OCI-M2 (cell line): ENCODE results near the gene ZBTB40.

Experiments used
- DNase-seq: peaks from one replicate; lab custom pipeline; 2025; ENCODE audit not compliant: unreplicated experiment; lab: John Stamatoyannopoulos, UW

ZBTB40 gene

DNA sequence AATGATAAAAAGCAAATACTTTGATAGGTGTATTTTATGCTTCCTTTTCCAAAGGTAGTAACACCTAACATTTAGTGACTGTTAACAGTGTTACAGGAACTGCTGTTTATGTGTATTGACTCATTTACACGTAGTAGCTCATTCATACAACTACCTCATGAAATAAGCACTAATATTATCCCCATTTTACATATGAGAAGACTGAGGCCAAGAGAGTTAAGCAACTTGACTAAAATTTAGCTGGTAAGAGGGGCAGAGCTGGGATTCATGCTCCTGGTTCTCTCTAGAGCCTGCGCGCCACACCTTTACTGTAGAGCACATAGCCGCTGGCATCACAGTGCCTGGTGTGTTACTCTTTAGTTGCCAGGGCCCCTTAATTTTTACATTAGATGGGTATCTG, 11.3 kb downstream of the ZBTB40 start:
- no peak for DNase-seq

DNA sequence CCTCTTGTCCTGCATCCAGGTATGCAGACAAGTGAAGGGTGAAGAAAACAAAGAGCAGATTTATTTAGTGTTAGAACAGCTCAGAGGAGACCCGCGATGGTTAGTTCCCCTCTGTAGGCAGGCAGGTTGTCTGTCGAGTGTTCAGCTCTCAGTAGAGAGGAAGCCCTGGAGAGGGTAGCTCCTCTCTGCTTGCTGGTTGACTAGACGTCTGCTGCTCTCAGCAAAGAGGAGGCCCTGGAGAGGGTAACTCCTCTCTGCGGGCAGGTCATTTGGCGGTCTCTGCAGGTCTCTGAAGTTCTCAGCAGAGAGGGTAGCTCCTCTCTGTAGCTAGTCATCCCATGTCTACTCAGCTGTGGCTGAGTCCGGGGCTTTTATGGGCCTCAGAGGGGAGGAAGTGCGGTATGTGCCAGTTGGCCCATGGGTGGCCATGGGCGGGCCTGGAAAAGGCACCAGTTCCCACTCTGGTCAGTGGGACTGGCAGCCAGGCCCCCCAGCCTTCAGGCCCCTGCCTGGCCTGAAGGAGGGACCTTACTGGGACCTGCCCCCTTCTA, 13.4 kb downstream of the ZBTB40 start:
- DNase-seq, result no peak

DNA sequence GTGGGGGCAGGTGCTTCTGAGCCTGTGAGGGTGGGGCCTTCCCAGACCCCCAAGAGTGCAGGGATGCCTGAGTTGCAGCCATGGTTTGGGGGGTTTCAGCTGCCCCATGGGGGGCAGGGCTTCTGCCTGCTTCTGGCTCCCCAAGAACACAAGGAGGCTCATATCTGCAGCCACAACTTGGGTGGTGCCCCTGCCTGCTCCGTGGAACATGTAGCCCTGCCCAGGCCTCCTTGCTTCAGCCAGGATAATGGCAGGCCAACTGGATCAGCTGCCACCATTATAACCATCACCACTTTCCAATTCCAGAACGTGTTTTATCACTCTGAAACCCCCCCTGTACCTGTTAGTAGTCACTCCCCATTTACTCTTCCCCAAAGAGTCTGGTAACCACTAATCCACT, 14.0 kb downstream of the ZBTB40 start:
- DNase-seq, result no peak

GRCh38 chr1:22470227-22470626, 18.6 kb downstream of the ZBTB40 start:
- no peak for DNase-seq

- no peak for DNase-seq
Observed at GRCh38 chr1:22471078-22471477, 19.4 kb downstream of the ZBTB40 start.

DNA sequence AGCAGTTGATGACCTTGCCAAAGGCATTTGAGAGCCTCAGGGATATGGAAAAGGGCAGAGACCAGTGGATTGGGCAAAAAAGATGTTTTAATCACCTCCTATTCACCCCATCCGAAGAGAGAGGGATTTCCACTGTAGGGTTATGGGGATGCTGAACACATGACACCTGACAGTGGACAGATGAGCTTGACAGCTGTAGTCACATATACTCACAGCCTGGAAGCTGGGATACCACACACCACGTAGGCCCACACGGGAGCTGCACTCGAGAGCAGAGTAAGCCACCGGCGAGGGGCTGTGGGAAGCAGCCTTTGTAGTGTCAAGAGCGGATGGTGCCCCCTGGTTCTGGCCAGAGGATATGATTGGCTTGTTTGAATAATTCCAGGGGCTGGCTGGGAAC, 20.0 kb downstream of the ZBTB40 start:
- no peak for DNase-seq

GRCh38 chr1:22472596-22472995, 20.9 kb downstream of the ZBTB40 start:
- no peak for DNase-seq

DNA sequence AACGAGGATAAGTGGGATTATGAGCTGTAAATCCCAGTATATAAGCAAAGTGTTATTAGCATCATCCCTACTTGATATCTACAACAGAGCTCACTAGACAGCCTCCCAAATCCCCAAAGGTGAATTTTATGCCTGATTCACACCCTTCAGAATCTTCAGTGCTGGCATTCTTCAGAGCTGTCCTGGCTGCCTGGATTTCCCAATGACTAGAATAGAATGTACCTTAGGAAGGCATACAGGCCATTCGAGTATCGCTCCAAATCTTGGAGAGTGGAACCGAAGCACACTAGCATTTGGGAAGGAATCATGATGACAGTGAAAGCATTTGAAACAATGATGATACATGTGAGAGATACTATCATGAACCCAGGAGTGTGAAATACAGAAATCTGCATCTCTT, 22.3 kb downstream of the ZBTB40 start:
- DNase-seq, result no peak

GRCh38 chr1:22476566-22476965, 24.9 kb downstream of the ZBTB40 start:
- no peak for DNase-seq

- DNase-seq, result no peak
Observed at GRCh38 chr1:22483121-22483520, 31.5 kb downstream of the ZBTB40 start.

GRCh38 chr1:22484706-22485345, 33.2 kb downstream of the ZBTB40 start:
- DNase-seq, result no peak

DNA sequence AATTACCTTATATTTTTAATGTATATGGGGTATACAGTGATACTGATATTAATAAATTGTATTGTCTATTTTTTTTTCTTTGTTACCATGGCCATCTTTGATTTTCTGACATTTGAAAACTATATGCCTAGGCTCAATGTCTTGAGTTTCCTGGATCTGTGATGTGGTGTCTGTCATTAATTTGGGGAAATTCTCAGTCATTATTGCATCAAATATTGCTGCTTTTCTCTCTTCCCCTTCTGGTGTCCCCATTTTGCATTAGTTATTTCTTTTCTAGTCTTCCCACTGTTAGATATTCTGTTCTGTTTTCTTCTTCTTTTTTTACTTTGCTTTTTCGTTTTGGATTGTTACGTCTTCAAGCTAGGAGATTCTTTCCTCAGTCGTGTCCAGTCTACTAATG, 33.8 kb downstream of the ZBTB40 start:
- DNase-seq, result no peak

GRCh38 chr1:22487781-22488180, 36.1 kb downstream of the ZBTB40 start:
- DNase-seq, result no peak

DNA sequence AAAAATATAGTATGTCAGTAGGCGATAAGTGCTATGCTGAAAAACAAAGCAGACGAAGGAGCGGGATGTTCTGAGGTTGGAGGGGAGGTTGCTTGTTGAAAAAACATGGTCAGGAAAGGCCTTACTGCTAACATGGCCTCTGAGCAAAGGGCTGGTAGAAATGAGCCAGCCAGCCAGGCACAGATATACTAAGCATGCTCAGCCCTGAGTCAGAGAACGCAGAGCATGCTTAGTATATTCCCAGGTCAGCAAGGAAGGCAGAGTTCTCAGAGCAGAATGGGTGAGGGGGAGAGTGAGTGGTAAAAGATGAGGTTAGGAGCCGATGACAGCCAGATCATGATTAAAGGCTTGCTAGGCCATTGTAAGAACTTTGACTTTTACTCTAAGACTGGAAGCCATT, 36.7 kb downstream of the ZBTB40 start:
- DNase-seq, result no peak

DNA sequence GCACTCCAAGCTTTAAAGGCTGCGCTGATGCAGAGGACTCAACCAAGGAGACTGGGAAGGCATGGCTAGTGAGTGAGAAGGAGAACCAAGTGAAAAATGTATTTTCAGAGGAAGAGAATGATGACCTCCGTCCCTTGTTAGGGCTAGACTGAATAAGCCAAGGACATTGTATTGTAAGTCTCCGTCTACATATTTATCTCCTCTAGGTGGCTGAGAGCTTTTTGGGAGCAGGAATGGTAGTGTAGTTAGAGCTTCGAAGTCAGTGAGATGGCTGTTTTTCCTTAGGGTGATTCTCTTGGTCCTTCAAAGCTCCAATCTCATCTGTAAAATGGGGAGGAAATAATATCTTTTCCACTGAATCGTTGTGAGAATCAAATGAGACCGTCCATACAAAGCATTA, 37.6 kb downstream of the ZBTB40 start:
- DNase-seq, result no peak

GRCh38 chr1:22489823-22490222, 38.2 kb downstream of the ZBTB40 start:
- DNase-seq, result no peak

DNA sequence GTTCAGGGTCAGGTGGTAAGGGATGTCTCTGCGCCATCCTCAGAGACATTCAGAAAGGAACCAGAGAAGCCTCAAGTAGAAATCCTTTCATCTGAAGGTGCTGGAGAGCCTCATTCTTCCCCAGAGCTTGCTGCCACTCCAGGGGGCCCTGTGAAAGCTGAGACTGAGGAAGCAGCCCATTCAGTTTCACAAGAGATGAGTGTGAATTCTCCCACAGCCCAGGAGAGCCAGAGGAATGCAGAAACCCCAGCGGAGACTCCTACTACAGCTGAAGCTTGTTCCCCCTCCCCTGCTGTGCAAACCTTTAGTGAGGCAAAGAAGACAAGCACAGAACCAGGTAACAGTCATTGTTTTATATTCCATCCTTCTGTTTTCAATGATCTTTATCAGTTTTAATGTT, 38.7 kb downstream of the ZBTB40 start:
- no peak for DNase-seq

- no peak for DNase-seq
Observed at GRCh38 chr1:22491995-22492715, 40.5 kb downstream of the ZBTB40 start.

DNA sequence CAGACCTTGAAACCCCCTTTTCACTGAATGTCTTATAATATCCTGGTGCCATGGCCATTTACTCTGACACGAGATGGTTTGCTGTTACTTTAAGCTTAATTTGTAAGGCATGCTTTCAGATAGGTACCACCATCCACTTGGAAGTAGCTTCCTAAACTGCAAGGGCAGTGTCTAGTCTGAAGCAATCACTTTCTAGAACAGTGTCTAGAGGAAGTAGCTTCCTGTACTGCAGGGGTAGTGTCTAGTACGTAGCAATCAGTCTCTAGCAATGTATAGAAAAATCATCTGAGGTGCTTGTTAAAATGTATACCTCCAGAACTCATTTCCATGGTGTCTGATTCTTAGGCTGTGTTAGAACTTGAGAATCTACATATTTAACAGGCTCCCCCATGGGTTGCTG, 42.5 kb downstream of the ZBTB40 start:
- no peak for DNase-seq

DNA sequence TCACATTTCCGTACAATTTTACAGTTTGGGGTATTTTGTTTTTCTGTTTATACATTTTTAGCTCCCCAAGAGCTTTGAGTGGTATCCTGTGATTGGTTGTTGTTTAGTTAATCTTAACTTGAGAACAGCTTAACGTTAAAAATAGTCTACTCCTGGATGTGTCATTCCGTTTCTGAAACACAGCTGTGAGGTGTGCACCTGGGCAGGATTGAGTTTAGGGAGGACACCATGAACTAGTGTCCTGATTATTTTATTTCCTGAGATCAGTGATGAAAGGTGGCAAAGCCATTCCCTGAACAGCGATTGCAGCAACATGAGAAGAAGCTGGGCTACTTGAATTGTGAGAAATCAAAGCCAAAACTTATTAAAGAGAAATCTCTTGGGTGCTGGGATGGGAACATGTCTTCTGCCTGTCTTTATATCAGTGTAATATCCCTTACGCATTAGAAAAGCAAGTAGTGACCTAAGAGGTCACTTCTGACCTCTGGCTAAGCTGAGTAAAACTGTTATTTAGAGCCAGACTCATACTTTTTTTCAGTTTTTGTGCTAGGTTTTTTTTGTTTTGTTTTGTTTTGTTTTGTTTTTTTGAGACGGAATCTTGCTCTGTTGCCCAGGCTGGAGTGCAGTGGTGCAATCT, 43.4 kb downstream of the ZBTB40 start:
- no peak for DNase-seq

DNA sequence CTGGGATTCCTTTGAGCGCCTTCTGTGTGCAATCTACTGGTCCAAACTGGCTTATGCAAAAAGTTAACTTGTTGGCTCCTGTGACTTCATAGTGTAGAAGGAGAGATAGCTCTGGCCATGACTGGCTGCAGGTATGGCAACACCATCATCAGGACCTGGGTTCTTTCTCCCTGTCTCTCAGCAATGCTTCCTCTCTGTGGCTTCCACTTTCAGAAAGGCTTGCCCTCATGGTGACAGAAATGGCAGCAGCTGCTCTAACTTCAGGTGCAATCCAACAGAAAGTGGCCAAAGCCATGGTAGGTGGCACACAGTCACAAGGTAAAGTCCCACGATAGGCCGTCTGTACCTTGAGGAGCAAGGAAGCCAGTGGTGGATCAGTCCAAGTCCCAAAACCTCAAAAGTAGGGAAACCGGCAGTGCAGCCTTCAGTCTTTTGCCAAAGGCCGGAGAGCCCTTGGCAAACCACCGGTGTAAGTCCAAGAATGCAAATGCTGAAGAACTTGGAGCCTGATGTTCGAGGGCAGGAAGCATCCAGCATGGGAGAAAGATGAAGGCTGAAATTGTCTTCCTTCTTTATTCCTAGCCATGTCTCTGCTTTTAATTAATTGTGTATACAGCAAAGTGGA, 45.0 kb downstream of the ZBTB40 start:
- DNase-seq, result no peak

DNA sequence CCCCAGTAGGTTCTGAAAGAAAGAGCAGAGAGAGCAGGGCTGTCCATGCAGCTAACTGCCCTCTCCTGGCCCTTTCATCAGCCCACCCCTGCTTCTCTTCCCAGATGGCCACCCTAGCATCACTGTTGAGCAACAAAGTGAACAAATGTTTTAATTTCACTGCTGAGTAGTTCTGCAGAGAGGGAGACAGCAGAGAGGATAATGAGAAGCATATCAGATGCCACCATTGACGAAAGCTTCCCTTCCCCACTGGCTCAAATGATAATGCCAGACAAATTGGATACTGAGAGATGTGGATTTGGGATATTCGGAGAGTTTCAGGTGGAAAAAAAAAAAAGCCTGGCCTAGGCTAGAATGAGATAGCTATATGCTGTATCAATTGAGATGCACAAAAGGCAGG, 46.8 kb downstream of the ZBTB40 start:
- DNase-seq, result no peak
